K562 (cell line): ENCODE measurements around the gene FTHL17. TPM values are rescaled to one million over a fixed set of nuclear protein-coding genes. Genes with fewer than 3 reads are reported as not detected.

Source experiments
- ATAC-seq: fragments of 200-7000 bp; cut with Tn5 transposase; 3 replicates; pipeline ENCODE4 v1.9.1; 2020; ENCODE audit warnings: moderate library complexity
- BruUV-seq: library from RNA; stranded (reverse); fragments of 400-500 nt; replicated peaks from 2 replicates; lab custom pipeline; 2021; lab: Mats Ljungman, UMichigan
- CTCF ChIA-PET: fragments of 300-600 bp; formaldehyde crosslinking; extraction: SDS; loops from one replicate; lab custom pipeline; 2021; ENCODE audit warnings: low intra/inter-chr PET ratio; lab: Yijun Ruan, JAX
- POLR2A ChIA-PET: fragments of 300-600, 350-650 bp; sonication (Branson Sonifier 250); formaldehyde crosslinking; extraction: SDS; loops from one replicate; lab custom pipeline; 2021; ENCODE audit warnings: antibody characterized with exemption, inconsistent platforms; lab: Yijun Ruan, JAX
- DNase-seq, 4 experiments: peaks; one replicate each; pipeline versions ENCODE4 v3.0.0 to v3.0.0-alpha.2; 2011 to 2018; ENCODE audit warnings: low spot score in 3 of 4, mixed read lengths in 3 of 4; ENCODE audit errors: extremely low read depth in 1 of 4
- FAIRE-seq: peaks from 2 replicates; lab custom pipeline; 2011; peaks lifted over from hg19 to GRCh38; lab: Jason Lieb, UNC
- H2AFZ ChIP-seq: 2 replicates; pipeline ENCODE4 v1.6.0; 2011; ENCODE audit warnings: low read depth, low read length, control low read depth, inconsistent platforms
- H3K27ac ChIP-seq: fragments of 200-600 bp; 3 replicates; pipeline ENCODE4 v1.8.0; 2011; ENCODE audit warnings: low read depth, mild to moderate bottlenecking, control low read depth, inconsistent platforms, low read length, moderate library complexity, mixed read lengths; ENCODE audit errors: extremely low read depth
- H3K27me3 ChIP-seq, 2 experiments: fragments of 300-600 bp in 1 of 2; 2 replicates in 1 of 2; 3 replicates in 1 of 2; pipeline versions ENCODE4 v1.6.0 to v1.8.0; 2011; ENCODE audit warnings: inconsistent platforms in 2 of 2, low read length in 2 of 2, mild to moderate bottlenecking in 1 of 2, mixed read lengths in 1 of 2, moderate library complexity in 1 of 2; ENCODE audit not compliant: control insufficient read depth in 2 of 2, insufficient read depth in 2 of 2
- H3K36me3 ChIP-seq: fragments of 300-600 bp; 3 replicates; pipeline ENCODE4 v1.8.0; 2011; ENCODE audit warnings: mild to moderate bottlenecking, low read length, inconsistent platforms; ENCODE audit not compliant: control insufficient read depth, insufficient read depth
- H3K4me1 ChIP-seq, 2 experiments: fragments of 200-600 bp in 1 of 2; replicated peaks in 1 of 2; 2 replicates in 1 of 2; 3 replicates in 1 of 2; pipeline versions ENCODE4 v1.5.1 to v1.8.0; 2011; ENCODE audit warnings: inconsistent platforms in 2 of 2, low read length in 2 of 2, mild to moderate bottlenecking in 1 of 2, mixed read lengths in 1 of 2, moderate library complexity in 1 of 2; ENCODE audit not compliant: control insufficient read depth in 2 of 2, insufficient read depth in 2 of 2
- H3K4me2 ChIP-seq: 2 replicates; pipeline ENCODE4 v1.6.1; 2011; ENCODE audit warnings: low read length, control low read depth, inconsistent platforms, mixed read lengths; ENCODE audit not compliant: insufficient read depth
- H3K4me3 ChIP-seq: fragments of 200-600 bp; sonication (generic), shearing (Covaris generic); 2 replicates; pipeline ENCODE4 v1.5.1; 2016; ENCODE audit warnings: control low read depth, inconsistent platforms
- H3K79me2 ChIP-seq: fragments of 200-600 bp; 3 replicates; pipeline ENCODE4 v1.8.0; 2011; ENCODE audit warnings: low read length, inconsistent platforms; ENCODE audit not compliant: control insufficient read depth, insufficient read depth
- H3K9ac ChIP-seq, 2 experiments: 2 replicates each; pipeline versions ENCODE4 v1.6.0 to v1.6.1; 2011; ENCODE audit warnings: low read depth in 2 of 2, low read length in 2 of 2, control low read depth in 1 of 2, inconsistent platforms in 1 of 2, mild to moderate bottlenecking in 1 of 2, mixed read lengths in 1 of 2; ENCODE audit not compliant: insufficient read depth in 1 of 2
- H3K9me1 ChIP-seq: one replicate; pipeline ENCODE4 v1.6.0; 2011; ENCODE audit warnings: inconsistent platforms, mild to moderate bottlenecking, low read length, moderate library complexity; ENCODE audit not compliant: control insufficient read depth, insufficient read depth
- H3K9me3 ChIP-seq: replicated peaks from 2 replicates; pipeline ENCODE4 v1.5.1; 2011; ENCODE audit warnings: low read depth, low read length, inconsistent platforms; ENCODE audit not compliant: control insufficient read depth, insufficient read depth
- H4K20me1 ChIP-seq: replicated peaks from 2 replicates; pipeline ENCODE4 v1.6.1; 2011; ENCODE audit warnings: low read length, inconsistent platforms, mixed read lengths; ENCODE audit not compliant: control insufficient read depth, insufficient read depth
- ADNP ChIP-seq: fragments of 200-800 bp; sonication (Bioruptor generic); IDR thresholded peaks from 2 replicates; pipeline ENCODE4 v1.6.1; 2016; ENCODE audit warnings: missing genetic modification characterization, missing compliant biosample characterization
- ARNT ChIP-seq, 2 experiments: fragments of 450-650 bp; IDR thresholded peaks; 2 replicates each; pipeline ENCODE4 v1.6.1; 2016; ENCODE audit warnings: mild to moderate bottlenecking in 1 of 2
- CREB5 ChIP-seq: fragments of 250-450 bp; sonication (Bioruptor Pico); IDR thresholded peaks from 2 replicates; pipeline ENCODE4 v1.5.0; 2020; ENCODE audit warnings: mild to moderate bottlenecking
- FOXJ2 ChIP-seq: fragments of 200-800 bp; sonication (Bioruptor generic); IDR thresholded peaks from 2 replicates; pipeline ENCODE4 v1.6.1; 2016; ENCODE audit warnings: missing genetic modification characterization, missing compliant biosample characterization
- HDAC8 ChIP-seq: fragments of 450-650 bp; IDR thresholded peaks from 2 replicates; pipeline ENCODE4 v1.6.1; 2016; ENCODE audit warnings: mild to moderate bottlenecking, missing genetic modification characterization, moderate library complexity, missing compliant biosample characterization
- MEIS2 ChIP-seq: fragments of 450-650 bp; IDR thresholded peaks from 2 replicates; pipeline ENCODE4 v1.6.1; 2014; ENCODE audit warnings: mild to moderate bottlenecking; ENCODE audit not compliant: partially characterized antibody
- NFATC3 ChIP-seq: fragments of 450-650 bp; IDR thresholded peaks from 2 replicates; pipeline ENCODE4 v1.6.1; 2017; ENCODE audit warnings: mild to moderate bottlenecking
- NFYB ChIP-seq: IDR thresholded peaks from 2 replicates; pipeline ENCODE4 v1.6.1; 2011; ENCODE audit warnings: mild to moderate bottlenecking, moderate library complexity; ENCODE audit not compliant: insufficient read length; ENCODE audit errors: extremely low read depth
- PHF21A ChIP-seq: fragments of 450-650 bp; IDR thresholded peaks from 2 replicates; pipeline ENCODE4 v1.6.1; 2017; ENCODE audit warnings: low read depth, borderline replicate concordance
- POLR2AphosphoS5 ChIP-seq: IDR thresholded peaks from 2 replicates; pipeline ENCODE4 v1.6.1; 2011; ENCODE audit warnings: mild to moderate bottlenecking, low read depth, low read length, moderate library complexity; ENCODE audit not compliant: control insufficient read depth, insufficient read depth
- RBBP5 ChIP-seq: fragments of 200-600 bp; sonication (generic); IDR thresholded peaks from 2 replicates; pipeline ENCODE4 v1.6.1; 2012; ENCODE audit warnings: borderline replicate concordance, mild to moderate bottlenecking, low read length, control low read depth, inconsistent platforms; ENCODE audit not compliant: insufficient read depth, poor library complexity, severe bottlenecking
- SIRT6 ChIP-seq: IDR thresholded peaks from one replicate; pipeline ENCODE4 v1.6.1; 2012; ENCODE audit warnings: low read depth, mild to moderate bottlenecking, control low read depth, inconsistent platforms, low read length, moderate library complexity
- SMARCC2 ChIP-seq: fragments of 450-650 bp; IDR thresholded peaks from 2 replicates; pipeline ENCODE4 v1.6.1; 2017; ENCODE audit warnings: antibody characterized with exemption, moderate library complexity, mild to moderate bottlenecking, low read depth
- TGIF2 ChIP-seq: sonication (generic); formaldehyde crosslinking; IDR thresholded peaks from 2 replicates; pipeline ENCODE4 v1.8.1; 2022; ENCODE audit warnings: mild to moderate bottlenecking, missing genetic modification reagents, moderate library complexity
- ZBED1 ChIP-seq: IDR thresholded peaks from 2 replicates; pipeline ENCODE4 v1.6.1; 2014
- ZBTB34 ChIP-seq: fragments of 250-450 bp; sonication (Bioruptor Pico); IDR thresholded peaks from 2 replicates; pipeline ENCODE4 v1.8.0; 2021; ENCODE audit warnings: mild to moderate bottlenecking, moderate library complexity
- ZNF583 ChIP-seq: fragments of 250-450 bp; sonication (Bioruptor Pico); IDR thresholded peaks from 2 replicates; pipeline ENCODE4 v1.4.0; 2020
- ZNF668 ChIP-seq: fragments of 250-450 bp; sonication (Bioruptor Pico); IDR thresholded peaks from 2 replicates; pipeline ENCODE4 v1.8.0; 2022; ENCODE audit warnings: mild to moderate bottlenecking, inconsistent platforms
- ZSCAN32 ChIP-seq: fragments of 450-650 bp; formaldehyde crosslinking; IDR thresholded peaks from 2 replicates; pipeline ENCODE4 v1.4.0; 2020; ENCODE audit warnings: mild to moderate bottlenecking, moderate library complexity
- WGBS: fragments of 100-300 bp; shearing (Covaris generic); methylation state at CpG from one replicate; pipeline ENCODE4 v1.1.6; 2016; ENCODE audit warnings: low coverage, mixed read lengths; ENCODE audit not compliant: insufficient coverage; ENCODE audit errors: missing lambda C conversion rate; 5-methylcytosine and 5-hydroxymethylcytosine counted together
- in situ Hi-C: fragments of 300-500 bp; cut with MboI; formaldehyde crosslinking; loops from 4 replicates; pipeline ENCODE4 v1.15.0; 2018; ENCODE audit warnings: inconsistent platforms, mixed read lengths
- intact Hi-C: fragments of 100-400 bp; cut with micrococcal nuclease; formaldehyde crosslinking; loops from 2 replicates; pipeline ENCODE4 v1.14.2; 2022
- polyA plus RNA-seq, 8 experiments: library from polyadenylated mRNA; depleted of rRNA in 4 of 8; stranded (reverse) in 5 of 8; unstranded in 3 of 8; fragments of >200 nt; fragmentation: Nextera tagmentation in 2 of 8; fragmentation: Illumina TruSeq in 1 of 8; extraction: Ambion mirVana in 2 of 8; extraction: Trizol in 1 of 8; gene quantifications; 2 replicates each; pipeline versions ENCODE4 v1.2.1 to v1.2.3, GENCODE V29; 2011 to 2014; ENCODE audit warnings: inconsistent platforms in 1 of 8, missing spikeins in 1 of 8
- total RNA-seq, 7 experiments: library from RNA; depleted of rRNA in 6 of 7; stranded (reverse); fragments of >200 nt in 6 of 7; fragmentation: Illumina TruSeq in 2 of 7; extraction: Trizol in 2 of 7; gene quantifications; 2 replicates each; pipeline versions ENCODE4 v1.2.1 to v1.2.3, GENCODE V29; 2011 to 2021; ENCODE audit warnings: low replicate concordance in 1 of 7

Gene FTHL17
- total and polyA plus RNA-seq, 9 of the 15 experiments (the other 6 are each of a cell fraction or from before 2014, with no cell fraction given) = not detected

- DNase-seq (no peak), FAIRE-seq (no peak)
- CTCF ChIA-PET = interaction anchor here (0.6 kb wide), 1 partner anchor 590 kb away, joined by 3 read pairs; no protein-coding TSS in a partner anchor
- 0% methylated on average over 7 of the region's 7 CpGs for WGBS
- TF ChIP-seq ZNF583 (no peak), MEIS2 (no peak), CREB5 (no peak), ZSCAN32 (CRISPR knock-in tag) (no peak), FOXJ2 (tag) (no peak), ZBTB34 (CRISPR knock-in tag) (no peak), ADNP (tag) (no peak), RBBP5 (no peak), ARNT (IDR thresholded peaks at IDR 0.05) (no peak), TGIF2 (CRISPR knock-in tag) (no peak), ZBED1 (no peak), SIRT6 (no peak), ZNF668 (CRISPR knock-in tag) (no peak), HDAC8 (tag) (no peak), NFYB (no peak), SMARCC2 (no peak), POLR2AphosphoS5 (no peak), NFATC3 (no peak), PHF21A (no peak)
- TF ChIP-seq, all 486 proteins: peak for 0
- H2AFZ ChIP-seq = no peak overlapping the region
- H3K79me2 ChIP-seq = no peaks in the 10 kb centered on the region
- intact Hi-C loops = no loop called here
- in situ Hi-C loops = no loop called here
- BruUV-seq = no TSS peak
- no peaks in the 10 kb centered on the region for H4K20me1 ChIP-seq
- no peak overlapping the region for H3K4me3 ChIP-seq
- H3K36me3 ChIP-seq = no peaks in the 10 kb centered on the region
- ATAC-seq = no peak
- H3K27me3 ChIP-seq = no peaks in the 10 kb centered on the region
- H3K9me3 ChIP-seq = no peaks in the 10 kb centered on the region
- H3K4me1 ChIP-seq = no peaks in the 10 kb centered on the region
- H3K4me2 ChIP-seq = no peak overlapping the region
- POLR2A ChIA-PET = no interaction called here
- no peak overlapping the region for H3K9ac ChIP-seq
- H3K9me1 ChIP-seq = no peaks in the 10 kb centered on the region
- no peak overlapping the region for H3K27ac ChIP-seq
These were observed 13.6 kb downstream of the FTHL17 start for GRCh38 chrX:31058284-31058683.
